ENCODE data around the gene GNAO1. TPM values are rescaled to one million over a fixed set of nuclear protein-coding genes. Genes with fewer than 3 reads are reported as not detected.
A peak's percentile ranks its signal among the peaks of the same experiment; 100 is the strongest.

The GNAO1 gene
- total and polyA plus RNA-seq, 7 donors = 0.35 to 1.9 (median 0.60) TPM

- no peaks in the 10 kb centered on the region for H3K27me3 ChIP-seq (ENCODE audit: insufficient read depth in 3 of 3, low read length in 2 of 3)
- WGBS, 3 donors = 92 to 95% (median 92%) methylated on average over 9 of the region's 9 CpGs
- no peaks in the 10 kb centered on the region for H3K9me3 ChIP-seq
- intact Hi-C loops (cut with DNase I) = no loop called here
- H3K27ac ChIP-seq = no peak overlapping the region
- no peaks in the 10 kb centered on the region for H3K36me3 ChIP-seq (ENCODE audit: insufficient read depth in 1 of 2, low read depth in 1 of 2)
- H3K4me3 ChIP-seq = no peak overlapping the region
- TF ChIP-seq, protein P1, sequence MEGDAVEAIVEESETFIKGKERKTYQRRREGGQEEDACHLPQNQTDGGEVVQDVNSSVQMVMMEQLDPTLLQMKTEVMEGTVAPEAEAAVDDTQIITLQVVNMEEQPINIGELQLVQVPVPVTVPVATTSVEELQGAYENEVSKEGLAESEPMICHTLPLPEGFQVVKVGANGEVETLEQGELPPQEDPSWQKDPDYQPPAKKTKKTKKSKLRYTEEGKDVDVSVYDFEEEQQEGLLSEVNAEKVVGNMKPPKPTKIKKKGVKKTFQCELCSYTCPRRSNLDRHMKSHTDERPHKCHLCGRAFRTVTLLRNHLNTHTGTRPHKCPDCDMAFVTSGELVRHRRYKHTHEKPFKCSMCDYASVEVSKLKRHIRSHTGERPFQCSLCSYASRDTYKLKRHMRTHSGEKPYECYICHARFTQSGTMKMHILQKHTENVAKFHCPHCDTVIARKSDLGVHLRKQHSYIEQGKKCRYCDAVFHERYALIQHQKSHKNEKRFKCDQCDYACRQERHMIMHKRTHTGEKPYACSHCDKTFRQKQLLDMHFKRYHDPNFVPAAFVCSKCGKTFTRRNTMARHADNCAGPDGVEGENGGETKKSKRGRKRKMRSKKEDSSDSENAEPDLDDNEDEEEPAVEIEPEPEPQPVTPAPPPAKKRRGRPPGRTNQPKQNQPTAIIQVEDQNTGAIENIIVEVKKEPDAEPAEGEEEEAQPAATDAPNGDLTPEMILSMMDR (IDR thresholded peaks at IDR 0.05) = no peak
- H3K4me1 ChIP-seq = peaks cover 15% of the 10 kb centered on the region
- DNase-seq = peak in 1 of 2 donors; percentile 45
- no peak for ATAC-seq
Observed at GRCh38 chr16:56355221-56355620, 163.9 kb downstream of the GNAO1 start.

- intact Hi-C loops (cut with DNase I) = no loop called here
- peak overlapping the region; percentile 62 for H3K4me3 ChIP-seq
- no peak overlapping the region for H3K27ac ChIP-seq
- TF ChIP-seq, protein P1 (IDR thresholded peaks at IDR 0.05) = no peak
- no peak for ATAC-seq
- DNase-seq = peak in 1 of 2 donors; percentile 35
- H3K4me1 ChIP-seq = peaks cover 20% of the 10 kb centered on the region
- 75 to 78% (median 76%) methylated on average over 14 of the region's 14 CpGs for WGBS, 3 donors
- H3K36me3 ChIP-seq (ENCODE audit: insufficient read depth in 1 of 2, low read depth in 1 of 2) = peaks cover 0 to 5% of the 10 kb centered on the region in 2 donors
- no peaks in the 10 kb centered on the region for H3K9me3 ChIP-seq
- H3K27me3 ChIP-seq (ENCODE audit: insufficient read depth in 3 of 3, low read length in 2 of 3) = no peaks in the 10 kb centered on the region
Observed at GRCh38 chr16:56355786-56356275, 164.5 kb downstream of the GNAO1 start.

DNA sequence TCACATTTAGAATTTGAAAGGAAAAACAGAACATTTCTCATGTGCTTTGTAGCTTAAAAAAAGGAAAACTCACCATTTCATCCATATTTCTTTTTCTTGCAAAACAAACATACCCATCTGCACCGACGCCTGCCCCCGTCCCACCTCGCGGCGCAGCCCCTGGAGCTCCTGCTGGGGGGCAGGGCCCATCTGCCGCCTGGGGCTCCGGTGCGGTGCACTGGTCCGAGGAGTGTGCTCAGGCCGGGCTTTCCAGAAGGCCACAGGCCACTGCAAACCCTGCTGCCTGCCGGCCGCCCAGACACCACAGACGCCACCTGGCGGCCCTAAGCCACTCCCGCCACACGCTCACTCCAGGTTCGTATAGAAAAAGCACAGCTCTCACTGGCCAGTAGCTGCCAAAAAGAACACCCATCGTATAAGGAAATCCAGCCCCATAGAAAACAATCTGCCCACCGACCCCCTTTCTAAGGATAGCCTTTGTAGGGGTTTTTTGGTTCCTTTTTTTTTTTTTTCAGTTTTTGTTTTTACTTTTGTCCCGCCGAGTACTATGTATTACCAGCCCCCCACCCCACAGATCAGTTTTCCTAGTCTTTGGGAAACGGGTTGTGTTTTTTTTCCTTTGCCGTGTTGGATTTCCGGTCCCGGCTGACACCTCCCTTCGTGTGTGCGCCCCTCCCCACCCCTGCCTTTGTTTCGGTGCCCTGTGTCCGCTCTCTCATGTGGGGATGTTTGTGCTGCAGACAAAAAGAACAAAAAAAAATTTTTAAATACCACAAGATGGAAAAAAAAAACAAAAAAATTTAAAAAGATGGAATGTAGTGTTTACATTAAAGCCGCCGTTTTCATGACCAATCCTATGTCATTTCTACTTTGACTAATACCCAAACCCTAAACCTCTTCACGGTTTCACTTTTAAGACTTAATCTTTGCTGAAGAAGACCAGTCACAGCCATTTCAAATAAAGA lies 165.3 kb downstream of the GNAO1 start:
- ATAC-seq = peak; percentile 81 to 89 (median 84)
- H3K27ac ChIP-seq = peak overlapping the region; percentile 30
- intact Hi-C loops (cut with DNase I) = no loop called here

GRCh38 chr16:56357241-56357764 lies 166.0 kb downstream of the GNAO1 start:
- H3K36me3 ChIP-seq (ENCODE audit: insufficient read depth in 1 of 2, low read depth in 1 of 2) = peaks cover 0 to 16% of the 10 kb centered on the region in 2 donors
- H3K27me3 ChIP-seq (ENCODE audit: insufficient read depth in 3 of 3, low read length in 2 of 3) = no peaks in the 10 kb centered on the region
- intact Hi-C loops (cut with DNase I) = no loop called here
- 72 to 73% (median 72%) methylated on average over 13 of the region's 13 CpGs for WGBS, 3 donors
- TF ChIP-seq, protein P1 (IDR thresholded peaks at IDR 0.05) = no peak
- peak overlapping the region; percentile 62 for H3K4me3 ChIP-seq
- ATAC-seq (peak in 3 of 4 donors; percentile 23 to 38 (median 23)), DNase-seq (peak in 1 of 2 donors; percentile 59)
- H3K9me3 ChIP-seq = no peaks in the 10 kb centered on the region
- peak overlapping the region; percentile 18 for H3K27ac ChIP-seq
- H3K4me1 ChIP-seq = peaks cover 20% of the 10 kb centered on the region

More for the DNA sequence above, 165.3 kb downstream of the GNAO1 start:
- TF ChIP-seq, protein P1 (IDR thresholded peaks at IDR 0.05) = peak; percentile 79
- 7 to 9% (median 8%) methylated on average over 33 of the region's 33 CpGs for WGBS, 3 donors
- Histone ChIP-seq H3K36me3 (ENCODE audit: insufficient read depth in 1 of 2, low read depth in 1 of 2) (peaks cover 0 to 9% of the 10 kb centered on the region in 2 donors), H3K4me1 (peaks cover 20% of the 10 kb centered on the region), H3K27me3 (ENCODE audit: insufficient read depth in 3 of 3, low read length in 2 of 3) (no peaks in the 10 kb centered on the region), H3K4me3 (peak overlapping the region; percentile 62), H3K9me3 (no peaks in the 10 kb centered on the region)
- peak; percentile 75 to 87 for DNase-seq

All from psoas muscle (tissue), 8 donors.